Measurements from ENCODE around the gene PNLIPRP2. TPM values are rescaled to one million over a fixed set of nuclear protein-coding genes. Genes with fewer than 3 reads are reported as not detected.
A peak's percentile ranks its signal among the peaks of the same experiment; 100 is the strongest.

PNLIPRP2 gene
- total RNA-seq, 1 experiment from 2014 or later: 0.24 TPM

DNA sequence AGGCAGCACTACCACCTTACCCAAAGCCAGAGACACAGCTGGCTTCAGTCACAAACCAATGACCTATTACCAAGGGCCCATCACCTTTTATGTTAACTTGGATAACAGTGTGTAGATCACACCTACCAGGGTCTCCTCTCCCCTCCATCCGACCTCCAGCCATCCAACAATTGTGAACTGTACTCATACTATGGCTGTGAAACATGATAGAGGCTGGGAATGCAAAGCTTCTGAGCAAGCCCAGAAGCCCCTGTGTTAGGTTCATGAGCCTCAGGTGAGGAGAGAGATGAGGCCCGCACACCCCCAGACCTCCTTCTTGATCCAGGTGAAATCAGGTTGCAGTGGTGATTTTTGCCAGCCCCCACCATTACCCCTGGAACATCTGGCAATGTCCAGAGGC is 47.7 kb downstream of the PNLIPRP2 start:
- TF ChIP-seq, protein P1, sequence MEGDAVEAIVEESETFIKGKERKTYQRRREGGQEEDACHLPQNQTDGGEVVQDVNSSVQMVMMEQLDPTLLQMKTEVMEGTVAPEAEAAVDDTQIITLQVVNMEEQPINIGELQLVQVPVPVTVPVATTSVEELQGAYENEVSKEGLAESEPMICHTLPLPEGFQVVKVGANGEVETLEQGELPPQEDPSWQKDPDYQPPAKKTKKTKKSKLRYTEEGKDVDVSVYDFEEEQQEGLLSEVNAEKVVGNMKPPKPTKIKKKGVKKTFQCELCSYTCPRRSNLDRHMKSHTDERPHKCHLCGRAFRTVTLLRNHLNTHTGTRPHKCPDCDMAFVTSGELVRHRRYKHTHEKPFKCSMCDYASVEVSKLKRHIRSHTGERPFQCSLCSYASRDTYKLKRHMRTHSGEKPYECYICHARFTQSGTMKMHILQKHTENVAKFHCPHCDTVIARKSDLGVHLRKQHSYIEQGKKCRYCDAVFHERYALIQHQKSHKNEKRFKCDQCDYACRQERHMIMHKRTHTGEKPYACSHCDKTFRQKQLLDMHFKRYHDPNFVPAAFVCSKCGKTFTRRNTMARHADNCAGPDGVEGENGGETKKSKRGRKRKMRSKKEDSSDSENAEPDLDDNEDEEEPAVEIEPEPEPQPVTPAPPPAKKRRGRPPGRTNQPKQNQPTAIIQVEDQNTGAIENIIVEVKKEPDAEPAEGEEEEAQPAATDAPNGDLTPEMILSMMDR (conservative IDR thresholded peaks at IDR 0.05): no peak
- no peak overlapping the region for H3K4me2 ChIP-seq (ENCODE audit: insufficient read depth, insufficient read length, low read length)
- no peaks in the 10 kb centered on the region for H4K20me1 ChIP-seq (ENCODE audit: control insufficient read depth, insufficient read depth, insufficient read length)
- no peak overlapping the region for H3K4ac ChIP-seq (ENCODE audit: low read depth, low read length)
- H2AFZ ChIP-seq (ENCODE audit: low read length): no peak overlapping the region
- peaks cover 11 to 43% (median 37%) of the 10 kb centered on the region in 3 experiments; a peak in 6 of 7 replicates for H3K36me3 Mint-ChIP-seq (ENCODE audit: insufficient read depth in 1 of 3, low read depth in 3 of 3)
- H3K79me2 ChIP-seq (ENCODE audit: insufficient read depth, low read length): 0 out of 2 replicates have a peak, but pooled peaks cover 2% of the 10 kb centered on the region
- no peak overlapping the region for H3K9ac ChIP-seq (ENCODE audit: extremely low read depth, insufficient read length, low read length)
- no peak overlapping the region for H3K14ac ChIP-seq (ENCODE audit: insufficient read depth, low read length)
- no peaks in the 10 kb centered on the region for H3K9me3 Mint-ChIP-seq
- DNase-seq: no peak
- peaks cover 8% of the 10 kb centered on the region for H3K23me2 ChIP-seq (ENCODE audit: insufficient read length, low read depth, low read length, poor library complexity, severe bottlenecking)
- no peak overlapping the region for H3T11ph ChIP-seq (ENCODE audit: low read length)
- no peak overlapping the region for H2BK5ac ChIP-seq (ENCODE audit: insufficient read length, low read length)
- no peak overlapping the region for H3K27ac ChIP-seq (ENCODE audit: insufficient read length, low read depth, low read length)
- no peak overlapping the region for H3K56ac ChIP-seq (ENCODE audit: insufficient read length, low read depth, low read length)
- H4K91ac ChIP-seq (ENCODE audit: insufficient read length, low read depth, low read length): no peak overlapping the region
- H3K4me1 Mint-ChIP-seq: peaks cover 23 to 29% of the 10 kb centered on the region in 2 experiments
- H2BK15ac ChIP-seq (ENCODE audit: low read depth, low read length): no peak overlapping the region
- H3K9me3 ChIP-seq (ENCODE audit: control insufficient read depth, low read depth, low read length): no peaks in the 10 kb centered on the region
- no peaks in the 10 kb centered on the region for H3K27me3 Mint-ChIP-seq (ENCODE audit: low read depth)
- no peaks in the 10 kb centered on the region for H3K79me1 ChIP-seq (ENCODE audit: insufficient read depth, low read depth, low read length, poor library complexity, severe bottlenecking)
- H2AK5ac ChIP-seq (ENCODE audit: insufficient read length, low read length): no peak overlapping the region
- no peak overlapping the region for H3K18ac ChIP-seq (ENCODE audit: insufficient read length, low read depth, low read length)
- no CpG with 5 or more reads among the region's 2 CpGs for WGBS (ENCODE audit: extremely low coverage, insufficient read length, low lambda C conversion rate)
- H4K8ac ChIP-seq (replicated peaks; ENCODE audit: insufficient read length, low read depth, low read length): no peak overlapping the region
- H3K23ac ChIP-seq (ENCODE audit: insufficient read length, low read depth, low read length): no peak overlapping the region
- no peaks in the 10 kb centered on the region for H3K27me3 ChIP-seq (ENCODE audit: insufficient read depth, low read length)
- peak overlapping the region in 1 of 2 experiments; percentile 40; a peak in 1 of 5 replicates for H3K4me3 Mint-ChIP-seq
- H2BK20ac ChIP-seq (ENCODE audit: low read depth, low read length, poor library complexity, severe bottlenecking): no peak overlapping the region
- H4K5ac ChIP-seq (ENCODE audit: insufficient read length, low read depth, low read length): no peak overlapping the region
- peaks cover 7% of the 10 kb centered on the region; the same call in 1 of the 2 replicates for H3K4me1 ChIP-seq (ENCODE audit: insufficient read depth, low read length)
- no peak overlapping the region for H2BK120ac ChIP-seq (ENCODE audit: low read depth, low read length, poor library complexity, severe bottlenecking)
- no peak overlapping the region; a peak in 1 of 7 replicates for H3K27ac Mint-ChIP-seq
- H2BK12ac ChIP-seq (ENCODE audit: insufficient read length, low read depth, low read length): no peak overlapping the region
